Naive B cell (primary cell): ENCODE measurements around the gene GARRE1. TPM values are rescaled to one million over a fixed set of nuclear protein-coding genes. Genes with fewer than 3 reads are reported as not detected.

Source experiments
- ATAC-seq, 2 donors: fragments of 150-1000 bp; cut with Tn5 transposase; 2 replicates each; pipeline ENCODE4 v1.10.0; 2021; ENCODE audit warnings: low read depth in 2 of 2, mild to moderate bottlenecking in 2 of 2, moderate library complexity in 2 of 2
- DNase-seq: peaks from one replicate; pipeline ENCODE4 v3.0.0; 2022
- H3K27ac Mint-ChIP-seq, 6 donors: one replicate each; pipeline ENCODE4 v1.8.0; 2020 to 2022; ENCODE audit warnings: mild to moderate bottlenecking in 6 of 6, mixed read lengths in 6 of 6, moderate library complexity in 5 of 6, inconsistent platforms in 2 of 6
- H3K27me3 Mint-ChIP-seq, 3 donors: one replicate each; pipeline ENCODE4 v1.8.0; 2021 to 2022; ENCODE audit warnings: mixed read lengths in 3 of 3, mild to moderate bottlenecking in 1 of 3
- H3K36me3 Mint-ChIP-seq, 2 donors: one replicate each; pipeline ENCODE4 v1.8.0; 2020 to 2022; ENCODE audit warnings: mixed read lengths in 2 of 2, inconsistent platforms in 1 of 2, mild to moderate bottlenecking in 1 of 2
- H3K4me1 Mint-ChIP-seq, 3 donors: one replicate each; pipeline ENCODE4 v1.8.0; 2020 to 2022; ENCODE audit warnings: mixed read lengths in 3 of 3, inconsistent platforms in 1 of 3, mild to moderate bottlenecking in 1 of 3, moderate library complexity in 1 of 3
- H3K4me3 Mint-ChIP-seq, 8 donors: one replicate each; pipeline ENCODE4 v1.8.0; 2020 to 2022; ENCODE audit warnings: mild to moderate bottlenecking in 8 of 8, mixed read lengths in 8 of 8, moderate library complexity in 8 of 8, inconsistent platforms in 2 of 8
- H3K9me3 Mint-ChIP-seq, 7 donors: one replicate each; pipeline ENCODE4 v1.8.0; 2020 to 2022; ENCODE audit warnings: mixed read lengths in 7 of 7, mild to moderate bottlenecking in 5 of 7, inconsistent platforms in 2 of 7, moderate library complexity in 1 of 7
- polyA plus RNA-seq, 6 donors: library from polyadenylated mRNA; unstranded; fragments of 300-500 nt; fragmentation: Illumina TruSeq; gene quantifications; one replicate each; pipeline ENCODE4 v1.2.3, GENCODE V29; 2021; ENCODE audit warnings: low read depth in 6 of 6

Gene GARRE1
- polyA plus RNA-seq, 6 donors from 2014 or later, result 2.1 to 16.9 (median 9.4) TPM

GRCh38 chr19:34298891-34299520, 44.7 kb downstream of the GARRE1 start:
- Mint-ChIP-seq H3K4me3 (no peak overlapping the region), H3K27me3 (no peaks in the 10 kb centered on the region), H3K36me3 (no peaks in the 10 kb centered on the region), H3K9me3 (no peaks in the 10 kb centered on the region), H3K27ac (peak overlapping the region in 4 of 6 donors; percentile 52 to 78 (median 76)), H3K4me1 (peaks cover 5 to 9% (median 7%) of the 10 kb centered on the region in 3 donors)
- ATAC-seq (no peak), DNase-seq (no peak)

- H3K27ac Mint-ChIP-seq, result peak overlapping the region; percentile 8 to 78 (median 63)
- H3K4me1 Mint-ChIP-seq, result peaks cover 5 to 9% (median 7%) of the 10 kb centered on the region in 3 donors
- ATAC-seq, result no peak
Observed at GRCh38 chr19:34299576-34299975, 45.2 kb downstream of the GARRE1 start.

GRCh38 chr19:34300380-34300779, 46.0 kb downstream of the GARRE1 start:
- Mint-ChIP-seq H3K9me3 (no peaks in the 10 kb centered on the region), H3K36me3 (no peaks in the 10 kb centered on the region)

More at GRCh38 chr19:34299576-34299975, 45.2 kb downstream of the GARRE1 start:
- Mint-ChIP-seq H3K27me3 (no peaks in the 10 kb centered on the region), H3K36me3 (no peaks in the 10 kb centered on the region), H3K4me3 (no peak overlapping the region), H3K9me3 (no peaks in the 10 kb centered on the region)
- DNase-seq, result no peak

GRCh38 chr19:34300962-34301361, 46.6 kb downstream of the GARRE1 start:
- H3K4me3 Mint-ChIP-seq, result no peak overlapping the region
- H3K4me1 Mint-ChIP-seq, result peaks cover 3 to 11% (median 5%) of the 10 kb centered on the region in 3 donors
- no peaks in the 10 kb centered on the region for H3K27me3 Mint-ChIP-seq
- H3K27ac Mint-ChIP-seq, result peak overlapping the region in 4 of 6 donors; percentile 31 to 93 (median 57)
- no peaks in the 10 kb centered on the region for H3K36me3 Mint-ChIP-seq
- ATAC-seq, result no peak
- H3K9me3 Mint-ChIP-seq, result no peaks in the 10 kb centered on the region
- no peak for DNase-seq

More at GRCh38 chr19:34300380-34300779, 46.0 kb downstream of the GARRE1 start:
- Mint-ChIP-seq H3K4me3 (no peak overlapping the region), H3K27me3 (no peaks in the 10 kb centered on the region), H3K4me1 (peaks cover 5 to 7% (median 6%) of the 10 kb centered on the region in 3 donors), H3K27ac (peak overlapping the region in 2 of 6 donors; percentile 31 to 33)
- ATAC-seq, result no peak
- DNase-seq, result no peak

Other genes starting within 250 kb of the GARRE1 start
- gene LSM14A, start 82.0 kb upstream of the GARRE1 start, polyA plus RNA-seq, result 100 to 1,000 TPM; 165 to 191 (median 176) TPM
- 100 to 1,000 TPM in 5 of 6 donors, 10 to 100 TPM in 1; 98.5 to 118 (median 111) TPM for gene GPI, start 110.6 kb downstream of the GARRE1 start, polyA plus RNA-seq
- gene PDCD2L, start 149.8 kb downstream of the GARRE1 start, polyA plus RNA-seq, result 10 to 100 TPM in 5 of 6 donors, 1 to 10 TPM in 1; 4.7 to 20.9 (median 16.3) TPM
- gene UBA2, start 173.8 kb downstream of the GARRE1 start, polyA plus RNA-seq, result 10 to 100 TPM; 84.2 to 91.7 (median 86.7) TPM
- gene WTIP, start 227.2 kb downstream of the GARRE1 start, polyA plus RNA-seq, result under 1 TPM in 1 of 6 donors, not detected in 5; 0.01 TPM